ENCODE data around the gene APRT.
"Not testable (repeated sequence)": the region's sequence is repeated elsewhere in the genome, so short reads cannot be mapped to it uniquely, and the experiment has no call there.

The APRT gene

GRCh38 chr16:88841521-88842307, 30.0 kb upstream of the APRT start:
- DNase-seq, result no peak

DNA sequence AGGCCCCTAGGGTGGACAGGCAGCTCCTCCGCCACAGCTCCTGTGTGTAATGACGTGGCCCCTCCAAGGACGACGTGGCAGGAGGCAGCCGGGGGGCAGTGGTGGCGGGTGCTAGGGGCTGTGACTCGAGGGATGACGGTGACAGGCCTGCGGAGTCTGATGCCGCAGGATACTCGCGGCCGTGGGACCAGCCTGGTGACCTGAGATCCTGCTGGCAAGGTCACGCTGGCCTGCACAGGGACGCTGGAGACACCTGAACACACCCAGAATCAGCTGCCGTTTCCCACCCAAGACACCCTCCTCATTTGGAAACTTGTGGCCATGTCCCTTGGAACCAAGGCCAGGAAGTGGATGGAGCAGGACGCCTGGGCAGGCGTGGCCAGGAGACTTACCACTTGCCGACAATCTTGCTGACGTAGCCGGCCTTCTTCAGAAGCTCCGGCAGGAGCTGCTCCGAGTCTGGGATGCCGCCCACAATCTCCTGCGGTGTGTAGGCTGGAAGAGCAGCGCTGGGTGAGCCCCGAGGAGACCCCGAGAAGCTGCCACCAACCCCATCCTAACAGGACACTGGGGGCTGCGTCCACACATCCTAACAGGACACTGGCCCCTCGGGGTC, 29.0 kb upstream of the APRT start:
- no peak for DNase-seq

- no peak for DNase-seq
These were observed 28.2 kb upstream of the APRT start for GRCh38 chr16:88839745-88840599.

DNA sequence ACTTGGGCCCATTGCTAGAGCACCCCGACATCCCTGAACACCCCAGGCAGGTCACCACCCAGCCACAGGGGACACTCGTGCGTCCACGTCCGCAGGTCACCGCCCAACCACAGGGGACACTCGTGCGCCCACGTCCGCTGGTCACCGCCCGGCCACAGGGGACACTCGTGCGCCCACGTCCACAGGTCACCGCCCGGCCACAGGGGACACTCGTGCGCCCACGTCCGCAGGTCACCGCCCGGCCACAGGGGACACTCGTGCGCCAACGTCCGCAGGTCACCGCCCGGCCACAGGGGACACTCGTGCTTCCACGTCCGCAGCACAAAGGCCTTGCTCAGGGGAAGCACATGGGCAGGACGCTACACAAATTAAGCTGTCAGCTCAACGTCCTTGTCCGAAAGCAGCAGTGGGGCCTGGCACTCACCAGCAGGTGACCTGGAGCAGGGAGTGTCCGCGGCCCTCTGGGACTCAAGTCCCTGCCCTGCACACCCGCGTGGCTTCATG, 27.4 kb upstream of the APRT start:
- DNase-seq, result no peak

GRCh38 chr16:88838566-88838965, 26.8 kb upstream of the APRT start:
- DNase-seq, result no peak

- no peak for DNase-seq
These were observed 26.1 kb upstream of the APRT start for GRCh38 chr16:88837806-88838205.

DNA sequence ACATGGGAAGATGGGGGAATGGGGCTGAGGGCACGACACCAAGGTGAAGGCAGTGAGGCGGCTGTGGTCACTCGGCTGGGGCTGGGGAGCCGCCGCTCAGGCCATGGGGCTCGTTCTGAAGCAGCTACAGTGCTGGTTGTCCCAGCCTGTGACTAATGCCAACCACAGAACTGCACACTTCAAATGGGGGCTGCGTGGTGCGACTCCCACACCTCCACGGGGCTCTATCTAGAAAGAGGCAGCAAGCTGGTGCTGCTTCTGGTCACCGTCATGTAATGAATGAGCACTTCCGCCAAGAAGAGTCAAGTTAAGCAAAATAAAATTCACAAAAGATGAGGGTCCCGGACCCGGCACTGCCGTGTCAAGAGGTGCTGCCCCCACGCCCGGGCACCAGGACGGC, 25.1 kb upstream of the APRT start:
- no peak for DNase-seq

DNA sequence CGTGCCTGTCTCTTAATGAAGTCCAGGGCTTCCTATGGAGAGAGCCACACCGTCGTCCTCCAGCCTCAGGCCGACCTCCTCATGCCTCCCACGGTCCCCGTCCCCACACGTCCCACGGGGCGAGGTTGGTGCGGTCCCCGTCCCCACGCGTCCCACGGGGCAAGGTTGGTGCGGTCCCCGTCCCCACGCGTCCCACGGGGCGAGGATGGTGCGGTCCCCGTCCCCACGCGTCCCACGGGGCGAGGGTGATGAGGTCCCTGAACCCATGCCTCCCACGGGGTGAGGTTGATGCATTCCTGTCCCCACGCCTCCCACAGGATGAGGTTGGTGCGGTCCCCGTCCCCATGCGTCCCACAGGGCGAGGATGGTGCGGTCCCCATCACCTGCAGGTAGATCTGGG, 24.1 kb upstream of the APRT start:
- no peak for DNase-seq

DNA sequence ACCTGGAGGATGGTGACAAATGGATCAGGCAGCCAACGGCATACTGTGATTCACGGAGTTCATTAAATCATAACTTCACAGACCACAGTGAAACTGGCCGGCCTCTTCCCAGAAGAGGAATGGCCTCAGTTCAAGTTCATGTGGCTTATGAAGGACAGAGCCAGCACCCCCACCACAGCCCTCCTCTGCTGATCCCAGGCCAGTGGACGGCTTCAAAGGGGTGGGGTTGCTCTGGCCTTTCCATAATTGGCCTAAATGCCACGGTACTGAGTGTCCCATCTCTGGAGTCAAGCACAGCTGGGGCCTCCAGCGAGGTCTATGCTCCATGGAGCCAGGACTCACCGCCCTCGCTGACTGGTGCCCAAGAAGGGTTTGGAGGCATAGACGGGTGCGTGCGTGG, 23.7 kb upstream of the APRT start:
- DNase-seq, result no peak

DNA sequence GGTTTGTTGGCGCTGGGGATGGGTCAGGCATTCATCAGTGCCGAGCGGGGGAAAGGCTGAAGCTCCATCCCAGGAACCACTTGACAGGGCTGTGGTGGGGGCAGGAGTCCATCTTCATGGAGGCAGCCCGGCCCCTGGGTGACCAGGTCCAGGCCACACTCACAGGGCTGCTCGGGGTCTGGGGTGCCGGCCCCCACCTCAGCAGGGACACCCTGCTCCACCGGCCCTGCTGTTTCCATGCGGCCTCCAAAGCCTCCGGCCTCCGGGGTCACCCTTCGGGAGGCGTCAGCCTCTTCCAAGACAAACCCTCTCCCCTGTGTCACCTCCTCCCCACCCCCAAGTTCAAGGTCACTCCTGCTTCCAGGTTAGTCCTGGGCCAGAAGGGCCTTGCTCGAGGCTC, 22.9 kb upstream of the APRT start:
- DNase-seq, result no peak

- no peak for DNase-seq
These were observed 21.4 kb upstream of the APRT start for GRCh38 chr16:88833086-88833485.

- no peak for DNase-seq
These were observed 20.1 kb upstream of the APRT start for GRCh38 chr16:88831838-88832237.

DNA sequence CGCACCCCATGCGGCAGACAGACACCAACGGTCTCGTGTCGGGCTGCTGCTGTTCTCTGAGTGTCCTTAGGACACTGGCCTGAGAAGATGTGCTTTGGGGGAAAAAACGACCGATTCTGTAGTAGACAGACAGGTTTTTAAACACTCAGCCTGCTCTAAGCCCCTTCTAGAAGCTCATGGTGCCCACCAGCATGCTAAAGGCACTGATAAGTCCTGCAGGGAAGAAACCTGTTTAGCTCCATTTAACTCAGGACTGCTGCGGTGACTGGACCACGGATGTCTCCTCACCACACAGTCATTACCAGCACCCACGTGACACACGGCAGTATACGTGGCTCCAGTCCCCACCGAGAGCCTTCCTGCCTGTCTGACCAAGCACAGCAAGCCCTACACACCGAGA, 19.1 kb upstream of the APRT start:
- no peak for DNase-seq

DNA sequence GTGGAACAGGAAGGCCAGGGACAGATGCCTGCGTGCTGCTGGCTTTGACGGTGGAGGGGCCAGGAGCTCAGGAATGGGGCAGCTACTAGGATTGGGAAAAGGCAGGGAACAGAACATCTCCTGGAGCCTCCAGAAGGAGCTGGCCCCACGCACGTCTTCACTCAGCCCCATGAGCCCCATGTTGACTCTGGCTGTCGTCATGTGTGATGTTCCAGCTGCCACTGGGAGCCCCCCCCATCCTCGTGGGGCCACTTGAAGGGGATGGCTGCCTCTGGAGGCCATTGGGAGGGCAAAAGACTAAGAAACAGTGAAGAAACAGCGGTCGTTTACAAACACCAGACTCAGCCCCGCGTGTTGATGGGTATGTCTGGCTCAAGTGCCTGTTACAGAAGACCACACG, 18.5 kb upstream of the APRT start:
- DNase-seq, result no peak

DNA sequence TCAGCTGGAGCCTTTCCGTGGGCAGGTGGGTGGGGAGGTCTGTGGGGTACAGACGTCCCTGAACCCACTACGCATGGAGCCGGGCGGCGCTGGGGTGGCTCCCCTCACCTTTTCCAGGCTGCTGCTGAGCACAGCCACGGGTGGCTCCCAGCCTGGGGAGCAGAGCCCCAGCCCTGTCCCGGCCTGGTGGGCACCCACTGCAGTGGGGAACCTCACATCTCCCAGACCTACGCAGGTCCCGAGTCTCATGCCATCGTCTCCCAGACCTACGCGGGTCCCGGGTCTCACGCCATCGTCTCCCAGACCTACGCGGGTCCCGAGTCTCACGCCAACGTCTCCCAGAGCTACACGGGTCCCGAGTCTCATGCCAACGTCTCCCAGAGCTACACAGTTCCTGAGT, 17.0 kb upstream of the APRT start:
- no peak for DNase-seq

- no peak for DNase-seq
These were observed 16.0 kb upstream of the APRT start for GRCh38 chr16:88827727-88828126.

GRCh38 chr16:88826070-88826840, 14.5 kb upstream of the APRT start:
- no peak for DNase-seq

GRCh38 chr16:88825146-88825545, 13.4 kb upstream of the APRT start:
- no peak for DNase-seq

DNA sequence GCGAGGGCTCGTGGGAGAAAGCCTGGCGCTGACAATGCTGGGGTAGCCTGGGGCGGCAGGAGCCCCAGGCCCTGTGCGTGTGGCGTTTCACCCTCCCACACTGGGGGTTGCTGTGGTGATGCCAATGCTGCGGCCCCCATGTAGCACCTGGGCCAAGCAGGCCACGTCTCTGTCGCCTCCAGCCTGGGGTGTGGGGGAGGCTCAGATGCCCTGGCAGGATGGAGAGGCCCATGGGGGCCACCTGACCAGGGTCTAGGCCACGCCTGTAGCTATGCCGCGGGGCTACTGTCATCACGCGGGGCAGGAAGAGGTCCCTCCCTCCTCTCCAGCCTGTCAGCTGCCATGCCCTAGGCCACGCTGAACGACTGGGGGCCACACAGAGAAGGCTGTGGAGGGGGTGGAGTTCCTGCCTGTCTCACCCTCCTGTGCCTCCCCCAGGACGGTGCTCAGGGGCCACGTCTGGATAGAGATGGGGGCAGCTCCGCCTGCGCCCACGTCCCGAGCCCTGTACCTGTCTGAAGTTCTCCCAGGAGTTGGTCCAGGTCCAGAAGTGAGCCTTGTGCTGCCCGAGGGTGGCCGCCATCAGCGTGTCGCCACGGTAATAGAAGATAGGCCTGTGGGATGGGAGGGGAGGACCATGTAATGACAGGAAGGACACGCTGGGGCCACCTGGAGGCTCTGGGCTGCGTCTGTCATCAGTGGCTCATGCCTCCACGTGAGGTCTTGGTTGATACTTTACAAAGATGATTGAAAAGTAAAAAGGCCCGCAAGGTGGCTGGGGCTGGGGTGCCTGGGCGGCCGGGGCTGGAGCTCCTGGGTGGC, 12.7 kb upstream of the APRT start:
- DNase-seq, result no peak

DNA sequence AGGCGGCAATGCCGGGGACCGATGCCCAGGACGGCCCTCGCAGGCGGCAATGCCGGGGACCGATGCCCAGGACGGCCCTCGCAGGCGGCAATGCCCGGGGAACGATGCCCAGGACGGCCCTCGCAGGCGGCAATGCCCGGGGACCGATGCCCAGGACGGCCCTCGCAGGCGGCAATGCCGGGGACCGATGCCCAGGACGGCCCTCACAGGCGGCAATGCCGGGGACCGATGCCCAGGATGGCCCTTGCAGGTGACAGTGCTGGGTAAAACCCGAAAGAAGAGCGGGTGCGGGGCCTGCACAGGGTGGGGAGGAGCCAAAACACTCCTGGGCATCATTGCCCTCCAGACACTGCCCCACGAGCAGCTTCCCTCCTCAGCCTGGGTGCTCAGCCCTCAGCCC, 11.9 kb upstream of the APRT start:
- not testable (repeated sequence) for DNase-seq

DNA sequence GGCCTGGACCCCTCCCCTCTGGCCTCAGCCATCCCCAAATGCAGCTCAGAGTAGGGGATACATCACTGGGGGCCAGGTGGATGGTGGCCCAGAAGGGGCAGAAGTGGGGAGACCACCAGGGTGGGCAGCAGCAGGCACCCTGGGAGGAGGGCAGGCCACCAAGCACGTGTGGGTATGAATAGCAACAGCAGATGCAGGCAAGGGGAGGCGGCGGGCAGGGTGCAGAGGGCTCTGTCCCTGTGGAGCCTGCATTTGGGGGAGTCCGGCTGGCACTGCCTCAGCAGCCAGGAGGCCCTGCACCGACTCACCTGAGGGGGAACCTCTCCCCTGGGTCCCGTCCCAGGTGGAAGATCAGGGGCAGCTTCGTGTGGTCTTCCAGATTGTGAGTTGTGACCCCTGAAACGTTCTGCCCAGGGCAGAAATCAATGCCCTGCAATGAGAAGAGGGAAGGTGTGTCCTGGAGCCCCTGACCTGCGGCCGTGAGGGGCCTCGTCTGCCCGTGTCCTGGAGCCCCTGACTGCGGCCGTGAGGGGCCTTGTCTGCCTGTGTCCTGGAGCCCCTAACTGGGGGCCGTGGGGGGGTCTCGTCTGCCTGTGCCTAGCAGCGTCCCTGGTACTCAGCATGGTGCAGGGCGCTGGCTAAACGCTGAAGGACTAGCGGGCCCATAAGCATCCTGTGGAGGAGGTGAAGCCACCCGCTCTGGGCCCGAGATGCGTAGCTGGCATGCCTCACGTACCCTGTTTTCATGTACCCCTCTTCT, 10.7 kb upstream of the APRT start:
- no peak for DNase-seq

All from activated CD4-positive, alpha-beta T cell treated with anti-CD3 and anti-CD28 coated beads for 1 hour (primary cell).